HL-60 (cell line): Measurements from ENCODE around the gene AGPAT2.

Experiments
- POLR2AphosphoS5 ChIP-seq: IDR thresholded peaks from 2 replicates; pipeline ENCODE4 v1.6.1; 2012; ENCODE audit warnings: low read depth
- TF ChIP-seq, protein P1 (sequence below): IDR thresholded peaks from one replicate; pipeline ENCODE4 v1.5.1; 2011; ENCODE audit warnings: low read length, control low read depth, inconsistent platforms; ENCODE audit not compliant: insufficient read depth

DNA sequence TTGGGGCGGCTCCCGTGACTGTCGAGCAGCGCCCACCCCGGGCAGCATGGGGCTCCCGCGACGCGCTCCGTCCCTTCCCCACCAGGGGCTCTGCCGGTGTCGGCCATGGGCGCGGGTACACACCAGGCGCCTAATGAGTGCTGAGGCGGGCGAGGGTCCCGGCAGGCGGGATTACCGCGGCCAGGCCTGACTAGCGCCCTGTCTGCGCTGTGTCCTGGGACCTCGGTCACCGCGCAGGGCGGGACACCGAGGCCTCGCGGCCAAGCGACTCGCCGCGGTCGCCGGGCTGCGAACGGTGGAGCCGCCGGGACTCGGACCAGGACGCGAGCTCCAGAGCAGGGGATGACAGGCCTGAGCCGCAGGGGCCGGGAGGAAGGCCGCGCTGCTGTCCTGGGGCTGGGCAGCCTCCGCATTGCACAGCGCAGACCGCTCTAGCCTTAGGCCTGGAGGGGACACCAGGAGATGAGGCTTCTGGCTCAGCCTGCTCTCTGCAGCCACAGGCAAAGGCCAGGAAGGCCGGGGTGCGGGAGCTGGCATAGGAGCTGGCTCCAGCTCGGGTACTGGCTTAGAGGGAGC, 41.4 kb upstream of the AGPAT2 start:
- TF ChIP-seq, protein P1, sequence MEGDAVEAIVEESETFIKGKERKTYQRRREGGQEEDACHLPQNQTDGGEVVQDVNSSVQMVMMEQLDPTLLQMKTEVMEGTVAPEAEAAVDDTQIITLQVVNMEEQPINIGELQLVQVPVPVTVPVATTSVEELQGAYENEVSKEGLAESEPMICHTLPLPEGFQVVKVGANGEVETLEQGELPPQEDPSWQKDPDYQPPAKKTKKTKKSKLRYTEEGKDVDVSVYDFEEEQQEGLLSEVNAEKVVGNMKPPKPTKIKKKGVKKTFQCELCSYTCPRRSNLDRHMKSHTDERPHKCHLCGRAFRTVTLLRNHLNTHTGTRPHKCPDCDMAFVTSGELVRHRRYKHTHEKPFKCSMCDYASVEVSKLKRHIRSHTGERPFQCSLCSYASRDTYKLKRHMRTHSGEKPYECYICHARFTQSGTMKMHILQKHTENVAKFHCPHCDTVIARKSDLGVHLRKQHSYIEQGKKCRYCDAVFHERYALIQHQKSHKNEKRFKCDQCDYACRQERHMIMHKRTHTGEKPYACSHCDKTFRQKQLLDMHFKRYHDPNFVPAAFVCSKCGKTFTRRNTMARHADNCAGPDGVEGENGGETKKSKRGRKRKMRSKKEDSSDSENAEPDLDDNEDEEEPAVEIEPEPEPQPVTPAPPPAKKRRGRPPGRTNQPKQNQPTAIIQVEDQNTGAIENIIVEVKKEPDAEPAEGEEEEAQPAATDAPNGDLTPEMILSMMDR: no peak
- TF ChIP-seq POLR2AphosphoS5: no peak
